Lung microvascular endothelial cell (primary cell): Measurements from ENCODE around the gene DCP1B. TPM values are rescaled to one million over a fixed set of nuclear protein-coding genes. Genes with fewer than 3 reads are reported as not detected.
A peak's percentile ranks its signal among the peaks of the same experiment; 100 is the strongest.

Experiments used
- DNase-seq, 2 donors: peaks; one replicate each; pipeline versions ENCODE4 v3.0.0 to v3.0.0-alpha.2; 2010; ENCODE audit warnings: low read depth in 2 of 2
- total RNA-seq: library from RNA; depleted of rRNA; stranded (reverse); fragments of >200 nt; gene quantifications from 2 replicates; pipeline ENCODE4 v1.2.1, GENCODE V29; 2014

The DCP1B gene
- 3.0 and 3.5 TPM in 2 replicates for total RNA-seq

GRCh38 chr12:2004113-2004929 is at the start of gene DCP1B:
Gene DCP1B (minus strand): TSS chr12:2004457. CDS start chr12:2004431, 26 bp downstream.
- DNase-seq = peak; percentile 98 to 100

GRCh38 chr12:2053691-2054090 is 49.4 kb upstream of the DCP1B start:
- no peak for DNase-seq

GRCh38 chr12:2052826-2053678 is 48.8 kb upstream of the DCP1B start, which contains the start of gene CACNA1C:
Gene CACNA1C (plus strand): TSS chr12:2052987. CDS start chr12:2053563, 576 bp downstream.
- peak; percentile 50 to 54 for DNase-seq

GRCh38 chr12:2051700-2052621 is 47.7 kb upstream of the DCP1B start:
- no peak for DNase-seq

- DNase-seq = no peak
Measured at GRCh38 chr12:2049604-2050540, 45.6 kb upstream of the DCP1B start.

DNA sequence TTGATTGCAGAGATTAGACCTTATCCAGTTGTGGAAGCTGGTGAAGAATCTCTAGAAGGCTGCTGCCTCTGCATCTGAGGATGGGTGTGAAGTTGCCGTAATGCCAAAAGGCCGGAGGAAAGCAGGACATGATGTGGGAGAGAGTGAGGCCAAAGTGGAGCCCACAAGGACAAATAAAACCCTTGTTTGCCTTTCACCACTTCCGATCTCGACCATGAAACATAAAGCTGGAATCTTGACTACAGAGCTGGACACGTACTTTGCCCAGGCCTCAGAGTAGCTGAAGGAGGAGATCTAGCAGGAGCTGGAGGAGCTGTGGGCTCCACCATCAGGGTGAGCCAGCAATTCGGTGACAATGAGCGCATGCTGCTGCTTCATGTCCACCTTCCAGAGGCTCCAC is 43.5 kb upstream of the DCP1B start:
- no peak for DNase-seq

DNA sequence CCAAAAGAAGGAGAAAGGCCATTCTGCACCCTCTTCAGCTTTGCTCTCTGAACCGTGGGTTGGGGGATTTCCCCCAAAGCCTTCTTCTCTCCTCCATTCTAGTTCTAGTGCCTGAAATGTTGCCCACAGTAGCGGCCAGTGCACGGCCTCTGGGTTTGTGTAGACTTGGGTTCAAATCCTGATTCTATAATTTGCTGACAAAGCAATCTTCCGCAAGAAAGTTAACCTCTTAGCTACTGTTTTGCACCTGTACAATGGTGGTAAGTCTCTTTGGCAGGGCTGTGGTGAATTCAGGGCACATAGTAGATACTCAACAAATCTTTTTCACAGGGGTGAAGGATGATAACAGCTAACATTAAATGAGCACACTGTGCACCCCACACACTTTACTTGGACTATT is 42.7 kb upstream of the DCP1B start:
- DNase-seq = no peak

DNA sequence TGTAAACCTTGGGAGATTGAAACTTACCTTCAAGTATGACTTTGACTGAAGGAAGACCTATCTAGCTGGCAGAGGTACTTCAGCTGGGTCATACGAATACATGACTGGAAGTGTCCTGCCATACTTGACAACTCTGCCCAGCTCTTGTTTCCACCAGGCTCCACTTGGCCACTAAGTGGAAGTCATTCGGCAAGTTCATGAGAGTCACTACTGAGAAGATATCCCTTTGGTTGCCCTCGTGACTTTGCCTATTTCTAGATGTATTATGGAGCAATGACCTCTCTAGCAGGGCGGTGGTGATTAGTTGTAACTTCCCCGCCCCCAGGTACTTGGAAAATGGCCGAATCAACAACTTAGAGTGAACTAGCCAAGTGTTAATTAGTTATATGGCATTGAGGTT is 39.9 kb upstream of the DCP1B start:
- no peak for DNase-seq

DNA sequence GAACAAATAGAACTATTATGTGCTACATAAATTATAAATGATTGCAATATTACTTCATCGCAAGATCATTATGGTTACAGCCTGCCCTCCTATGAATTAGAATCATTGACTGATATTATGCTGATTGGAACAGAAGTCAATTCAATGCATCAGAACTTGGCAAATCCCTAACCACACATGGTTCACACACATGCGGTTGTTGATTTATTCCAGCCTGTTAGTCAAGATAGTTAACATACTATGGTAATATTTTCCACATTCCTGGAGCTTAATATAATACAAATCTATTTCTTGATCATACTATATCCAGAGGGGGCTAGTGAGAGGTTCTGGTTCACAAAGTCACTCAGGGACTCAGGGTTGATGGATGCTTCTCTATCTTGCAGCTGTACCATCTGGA is 38.8 kb upstream of the DCP1B start:
- no peak for DNase-seq

- DNase-seq = no peak
Measured at GRCh38 chr12:2039034-2039433, 34.8 kb upstream of the DCP1B start.

DNA sequence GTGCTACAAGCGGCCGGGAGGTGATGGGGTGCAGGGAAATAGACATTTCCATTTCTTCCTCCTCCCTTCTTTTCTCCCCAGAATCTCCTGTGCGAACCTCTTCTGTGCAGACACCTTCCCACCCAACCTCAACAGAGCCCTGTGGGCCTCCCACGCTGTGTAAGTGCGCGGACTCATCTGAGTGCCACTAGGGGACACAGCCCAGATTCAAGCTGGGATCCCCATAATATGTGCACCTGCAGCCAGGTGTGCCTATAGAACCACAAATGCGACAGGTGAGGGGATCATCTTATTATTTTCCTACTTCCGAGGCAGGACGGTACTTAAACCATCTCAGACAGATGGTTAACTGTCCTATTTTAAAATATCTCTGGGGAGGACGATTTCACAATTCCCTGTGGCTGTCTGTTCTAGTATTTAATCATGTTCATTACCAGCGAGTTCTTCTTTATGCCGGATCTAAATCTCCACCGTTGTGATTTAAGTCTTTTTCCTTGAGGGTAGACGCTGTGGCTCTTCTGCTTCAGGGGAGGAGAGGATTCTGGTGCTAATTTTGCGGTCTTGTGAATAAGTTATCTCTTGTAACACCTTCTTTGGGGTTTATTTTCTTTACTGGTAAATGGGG is 31.3 kb upstream of the DCP1B start:
- DNase-seq = no peak

- DNase-seq = peak; percentile 85 to 86
Measured at GRCh38 chr12:2034633-2035430, 30.6 kb upstream of the DCP1B start.

DNA sequence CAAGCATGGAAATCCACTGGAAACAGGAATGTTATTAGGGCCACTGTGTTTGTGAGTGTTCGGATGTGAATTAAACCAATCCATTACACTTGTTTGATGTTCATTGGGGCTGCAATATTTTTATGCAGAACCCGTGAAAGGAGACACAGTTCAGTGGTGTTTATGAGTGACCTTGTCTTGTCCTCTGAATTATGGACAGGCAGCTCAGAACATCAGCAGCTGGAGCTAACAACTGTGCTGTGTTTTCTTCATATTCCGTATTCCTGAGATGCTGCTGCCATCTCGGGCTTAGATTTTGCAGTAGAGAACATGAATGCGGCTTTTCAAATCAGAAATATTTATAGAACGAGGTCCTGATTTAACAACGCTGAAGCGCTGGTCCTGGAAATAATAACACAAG is 28.2 kb upstream of the DCP1B start:
- no peak for DNase-seq

- DNase-seq = no peak
Measured at GRCh38 chr12:2029851-2030250, 25.6 kb upstream of the DCP1B start.

DNA sequence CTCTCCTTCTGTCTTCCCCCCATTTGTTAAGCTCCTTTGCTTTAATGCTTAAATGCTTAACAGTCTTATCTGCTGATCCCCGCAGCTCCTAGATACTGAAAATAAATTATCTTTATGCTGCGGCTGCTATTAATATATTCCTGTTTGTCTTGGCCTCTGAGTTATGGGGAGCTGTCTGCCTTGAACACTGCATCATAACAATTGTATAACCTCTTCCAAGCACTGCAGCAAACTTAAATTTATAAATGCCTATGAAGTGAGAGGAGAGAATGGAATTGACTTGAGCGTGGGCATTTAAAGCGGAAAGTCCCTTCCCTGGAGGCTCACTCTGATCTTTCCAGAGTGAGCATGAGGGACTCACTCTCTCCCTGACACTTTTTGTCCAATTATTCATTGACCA is 23.1 kb upstream of the DCP1B start:
- no peak for DNase-seq

DNA sequence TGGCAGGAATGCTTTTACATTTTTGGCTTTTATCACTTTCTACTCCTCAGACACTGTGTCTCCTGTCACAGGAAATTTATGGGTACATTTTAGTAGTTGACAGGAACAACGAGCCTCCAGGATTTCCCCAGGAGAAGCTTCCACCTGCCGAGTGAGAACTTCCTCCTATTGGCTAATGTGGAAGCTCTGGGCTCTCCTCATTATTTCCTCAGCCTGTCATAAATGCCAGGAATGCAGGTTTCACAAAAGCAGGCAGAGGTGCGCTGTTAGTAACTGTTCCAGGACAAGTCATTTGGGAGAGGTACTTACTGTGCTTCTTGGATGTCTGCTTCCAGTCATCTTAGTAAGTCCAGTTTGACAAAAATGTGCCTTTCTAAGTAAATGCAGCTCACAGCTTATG is 19.1 kb upstream of the DCP1B start:
- no peak for DNase-seq

- DNase-seq = no peak
Measured at GRCh38 chr12:2020511-2020910, 16.3 kb upstream of the DCP1B start.

DNA sequence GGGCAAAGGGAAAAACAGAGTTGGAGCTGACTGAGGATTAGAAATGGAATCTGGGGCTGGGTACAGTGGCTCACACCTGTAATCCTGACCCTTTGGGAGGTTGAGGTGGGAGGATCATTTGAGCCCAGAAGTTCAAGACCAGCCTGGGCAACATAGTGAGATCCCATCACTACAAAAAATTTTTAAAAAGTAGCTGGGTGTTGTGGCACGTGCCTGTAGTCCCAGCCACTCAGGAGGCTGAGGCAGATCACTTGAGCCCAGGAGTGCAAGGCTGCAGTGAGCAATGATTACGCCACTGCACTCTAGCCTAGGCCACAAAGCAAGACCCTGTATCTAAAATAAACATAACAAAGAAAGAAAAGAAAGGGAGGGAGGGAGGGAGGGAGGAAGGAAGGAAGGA is 14.9 kb upstream of the DCP1B start:
- no peak for DNase-seq

DNA sequence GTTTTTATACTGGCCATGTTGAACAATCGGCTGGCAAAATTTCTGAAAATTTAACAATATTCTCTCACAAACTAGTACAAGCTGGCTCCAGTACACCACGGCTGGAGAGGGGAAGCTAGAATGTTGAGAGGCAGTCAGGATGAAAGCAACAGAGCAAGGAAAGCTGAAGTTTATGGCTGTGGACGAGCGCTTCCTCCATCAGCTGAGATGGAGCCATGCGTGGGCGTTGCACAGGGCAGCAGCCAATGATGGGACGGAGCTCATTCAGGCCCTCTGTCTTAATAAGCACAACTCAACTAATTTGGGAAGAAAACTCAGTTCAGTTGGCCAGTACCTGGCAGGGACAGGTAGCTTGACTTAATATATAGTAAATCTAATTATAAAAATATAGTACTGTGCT is 14.1 kb upstream of the DCP1B start:
- DNase-seq = no peak
